ENCODE results near the gene C1orf159. TPM values are rescaled to one million over a fixed set of nuclear protein-coding genes. Genes with fewer than 3 reads are reported as not detected.

C1orf159 gene
- total and polyA plus RNA-seq, 2 of the 8 experiments (the other 6 are each of a cell fraction or from before 2014, with no cell fraction given), result 10.0 to 10.9 TPM

- no peak for TF ChIP-seq ATF2 (IDR thresholded peaks at IDR 0.05; ENCODE audit: low read length)
- TF ChIP-seq CTBP2 (IDR thresholded peaks at IDR 0.05; ENCODE audit: borderline replicate concordance, insufficient read depth, insufficient read length, low read length), result peak; percentile 38
- no peak for TF ChIP-seq SRF (IDR thresholded peaks at IDR 0.05; ENCODE audit: low read depth, low read length)
Measured at GRCh38 chr1:1157914-1158710, 42.2 kb upstream of the C1orf159 start (continued).

Data from H1 (cell line).